Umbilical cord (tissue), 2 donors: Measurements from ENCODE around the gene ITGA6. TPM values are rescaled to one million over a fixed set of nuclear protein-coding genes. Genes with fewer than 3 reads are reported as not detected.

Experiments
- DNase-seq: peaks from one replicate; pipeline ENCODE4 v3.0.0-alpha.2; 2015; ENCODE audit warnings: low spot score
- total RNA-seq: library from RNA; depleted of rRNA; stranded (reverse); fragments of >200 nt; gene quantifications from one replicate; pipeline ENCODE4 v1.2.3, GENCODE V29; 2014; ENCODE audit warnings: low replicate concordance; ENCODE audit not compliant: insufficient read depth

Gene ITGA6
- total RNA-seq, 1 donor from 2014 or later = 107 TPM

GRCh38 chr2:172439911-172440310 lies 12.5 kb downstream of the ITGA6 start:
- DNase-seq = no peak

- no peak for DNase-seq
Measured at GRCh38 chr2:172440795-172441194, 13.4 kb downstream of the ITGA6 start.

- DNase-seq = peak; percentile 71
Measured at GRCh38 chr2:172442072-172442895, 14.9 kb downstream of the ITGA6 start.

- no peak for DNase-seq
Measured at GRCh38 chr2:172445851-172446250, 18.5 kb downstream of the ITGA6 start.

- no peak for DNase-seq
Measured at GRCh38 chr2:172446474-172447063, 19.2 kb downstream of the ITGA6 start.

GRCh38 chr2:172447811-172448493 lies 20.6 kb downstream of the ITGA6 start:
- DNase-seq = no peak

- no peak for DNase-seq
Measured at GRCh38 chr2:172448544-172449267, 21.3 kb downstream of the ITGA6 start.

GRCh38 chr2:172449911-172450550 lies 22.6 kb downstream of the ITGA6 start:
- DNase-seq = no peak

- DNase-seq = no peak
Measured at GRCh38 chr2:172451923-172452322, 24.5 kb downstream of the ITGA6 start.

GRCh38 chr2:172452845-172453244 lies 25.5 kb downstream of the ITGA6 start:
- DNase-seq = no peak

- no peak for DNase-seq
Measured at GRCh38 chr2:172454404-172455120, 27.2 kb downstream of the ITGA6 start.

- DNase-seq = no peak
Measured at GRCh38 chr2:172455121-172455515, 27.7 kb downstream of the ITGA6 start.

GRCh38 chr2:172456002-172456401 lies 28.6 kb downstream of the ITGA6 start:
- no peak for DNase-seq

- no peak for DNase-seq
Measured at GRCh38 chr2:172457536-172457935, 30.1 kb downstream of the ITGA6 start.

GRCh38 chr2:172458561-172459124 lies 31.3 kb downstream of the ITGA6 start:
- no peak for DNase-seq

GRCh38 chr2:172460780-172461201 lies 33.4 kb downstream of the ITGA6 start:
- DNase-seq = no peak

GRCh38 chr2:172461591-172462372 lies 34.4 kb downstream of the ITGA6 start:
- DNase-seq = peak; percentile 41

GRCh38 chr2:172462373-172462848 lies 35.0 kb downstream of the ITGA6 start:
- no peak for DNase-seq

- no peak for DNase-seq
Measured at GRCh38 chr2:172462849-172463381, 35.5 kb downstream of the ITGA6 start.
